ENCODE measurements around the gene CLEC1B. TPM values are rescaled to one million over a fixed set of nuclear protein-coding genes. Genes with fewer than 3 reads are reported as not detected.

Gene CLEC1B
- total RNA-seq, 4 donors from 2014 or later = not detected

GRCh38 chr12:9948606-9949296 lies 50.2 kb downstream of the CLEC1B start:
- H3K9me3 ChIP-seq = no peaks in the 10 kb centered on the region
- intact Hi-C loops (cut with DNase I) = no loop called here
- TF ChIP-seq CTCF (IDR thresholded peaks at IDR 0.05) = no peak
- TF ChIP-seq POLR2A (IDR thresholded peaks at IDR 0.05) = no peak
- DNase-seq = no peak
- H3K4me1 ChIP-seq = no peaks in the 10 kb centered on the region
- no peak overlapping the region for H3K27ac ChIP-seq
- no peaks in the 10 kb centered on the region for H3K27me3 ChIP-seq
- H3K4me3 ChIP-seq = no peak overlapping the region
- WGBS, 2 donors = 56 to 77% methylated on average over 3 of the region's 3 CpGs
- H3K36me3 ChIP-seq = no peaks in the 10 kb centered on the region

- DNase-seq = no peak
- Histone ChIP-seq H3K4me1 (no peaks in the 10 kb centered on the region), H3K27ac (no peak overlapping the region), H3K27me3 (peaks cover 0 to 6% (median 0%) of the 10 kb centered on the region in 4 donors), H3K36me3 (no peaks in the 10 kb centered on the region), H3K9me3 (no peaks in the 10 kb centered on the region), H3K4me3 (no peak overlapping the region)
- 70 to 73% methylated on average over 3 of the region's 3 CpGs for WGBS, 2 donors
- intact Hi-C loops (cut with DNase I) = no loop called here
- TF ChIP-seq CTCF (IDR thresholded peaks at IDR 0.05) (no peak), POLR2A (IDR thresholded peaks at IDR 0.05) (no peak)
Measured at GRCh38 chr12:9947674-9948073, 51.2 kb downstream of the CLEC1B start.

GRCh38 chr12:9944391-9944790 lies 54.5 kb downstream of the CLEC1B start:
- Histone ChIP-seq H3K27ac (no peak overlapping the region), H3K4me1 (no peaks in the 10 kb centered on the region), H3K4me3 (no peak overlapping the region), H3K36me3 (no peaks in the 10 kb centered on the region), H3K27me3 (peaks cover 0 to 6% (median 0%) of the 10 kb centered on the region in 4 donors), H3K9me3 (no peaks in the 10 kb centered on the region)
- intact Hi-C loops (cut with DNase I) = no loop called here
- TF ChIP-seq CTCF (IDR thresholded peaks at IDR 0.05) = no peak
- TF ChIP-seq POLR2A (IDR thresholded peaks at IDR 0.05) = no peak
- 57 to 67% methylated on average over 2 of the region's 2 CpGs for WGBS, 2 donors
- no peak for DNase-seq

DNA sequence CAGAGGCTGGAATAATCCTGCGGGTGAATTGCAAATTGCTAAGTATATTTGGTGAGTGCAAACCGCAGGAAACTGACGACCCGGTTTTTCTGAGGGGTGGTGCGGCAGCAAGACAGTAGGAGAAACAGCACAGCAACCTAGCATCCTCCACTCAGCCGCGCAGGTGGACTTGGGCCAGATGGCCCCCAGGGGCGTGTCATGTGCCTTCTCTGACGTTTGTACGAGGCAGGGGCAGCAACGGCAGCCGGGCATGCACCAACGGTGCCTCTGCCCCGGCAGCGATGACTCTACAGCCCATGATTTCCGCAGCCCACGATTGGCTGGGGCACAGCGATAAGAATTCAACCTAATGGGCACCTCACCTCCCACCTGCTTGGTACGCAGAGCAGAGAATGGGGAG lies 55.7 kb downstream of the CLEC1B start:
- TF ChIP-seq POLR2A (IDR thresholded peaks at IDR 0.05) = no peak
- no peak for TF ChIP-seq CTCF (IDR thresholded peaks at IDR 0.05)
- no peak overlapping the region for H3K27ac ChIP-seq
- no peak for DNase-seq

More for the DNA sequence above, 55.7 kb downstream of the CLEC1B start:
- H3K4me1 ChIP-seq = no peaks in the 10 kb centered on the region
- no peaks in the 10 kb centered on the region for H3K9me3 ChIP-seq
- 44 to 80% methylated on average over 12 to 15 of the region's 19 CpGs for WGBS, 2 donors
- no peaks in the 10 kb centered on the region for H3K36me3 ChIP-seq
- peaks cover 0 to 6% (median 0%) of the 10 kb centered on the region in 4 donors for H3K27me3 ChIP-seq
- intact Hi-C loops (cut with DNase I) = no loop called here
- H3K4me3 ChIP-seq = peak overlapping the region in 1 of 4 donors; percentile 18

Other genes with a start within 250 kb of the CLEC1B start
- 1 to 10 TPM in 3 of 4 donors, under 1 TPM in 1; 0.99 to 6.7 (median 2.7) TPM for gene CD69, start 238.2 kb downstream of the CLEC1B start, total RNA-seq
- under 1 TPM; 0.35 to 0.99 (median 0.37) TPM for gene KLRF1, start 171.6 kb downstream of the CLEC1B start, total RNA-seq
- gene CLEC2B, start 129.8 kb downstream of the CLEC1B start, total RNA-seq = 10 to 100 TPM in 3 of 4 donors, 1 to 10 TPM in 1; 6.0 to 29.4 (median 14.9) TPM
- not detected for gene KLRF2, start 117.6 kb downstream of the CLEC1B start, total RNA-seq
- not detected for gene CLEC2A, start 66.8 kb downstream of the CLEC1B start, total RNA-seq
- 1 to 10 TPM in 1 of 4 donors, under 1 TPM in 1, not detected in 2; 0.64 to 1.5 TPM for gene CLEC12A, start 27.7 kb downstream of the CLEC1B start, total RNA-seq
- not detected for gene CLEC12B, start 11.5 kb upstream of the CLEC1B start, total RNA-seq
- gene CLEC9A, start 31.6 kb upstream of the CLEC1B start, total RNA-seq = not detected
- 1 to 10 TPM in 2 of 4 donors, under 1 TPM in 1, not detected in 1; 0.76 to 4.2 (median 1.9) TPM for gene CLEC1A, start 99.9 kb upstream of the CLEC1B start, total RNA-seq
- 10 to 100 TPM; 10.3 to 36.1 (median 19.2) TPM for gene CLEC7A, start 131.1 kb upstream of the CLEC1B start, total RNA-seq
- gene OLR1, start 173.0 kb upstream of the CLEC1B start, total RNA-seq = 1 to 10 TPM in 1 of 4 donors, not detected in 3; 2.7 TPM
- gene TMEM52B, start 179.9 kb upstream of the CLEC1B start, total RNA-seq = not detected
- gene GABARAPL1, start 213.8 kb upstream of the CLEC1B start, total RNA-seq = 10 to 100 TPM; 10.3 to 65.2 (median 24.5) TPM

Measured in esophagus squamous epithelium (tissue), 5 donors.